Measurements from ENCODE around the gene DIPK2B. TPM values are rescaled to one million over a fixed set of nuclear protein-coding genes. Genes with fewer than 3 reads are reported as not detected.

The DIPK2B gene
- total and polyA plus RNA-seq, 9 of the 15 experiments (the other 6 are each of a cell fraction or from before 2014, with no cell fraction given): not detected

GRCh38 chrX:45229348-45229747 is 28.7 kb upstream of the DIPK2B start:
- Histone ChIP-seq H3K27me3 (ENCODE audit: control insufficient read depth in 2 of 2, insufficient read depth in 2 of 2, low read length in 2 of 2) (no peaks in the 10 kb centered on the region), H3K9me3 (replicated peaks; ENCODE audit: control insufficient read depth, insufficient read depth, low read depth, low read length) (no peaks in the 10 kb centered on the region), H3K9ac (ENCODE audit: insufficient read depth in 1 of 2, low read depth in 2 of 2, low read length in 2 of 2) (no peak overlapping the region), H3K4me3 (no peak overlapping the region), H3K4me2 (ENCODE audit: insufficient read depth, low read length) (no peak overlapping the region), H4K20me1 (replicated peaks; ENCODE audit: control insufficient read depth, insufficient read depth, low read length) (no peaks in the 10 kb centered on the region), H3K4me1 (replicated peaks in 1 of 2; ENCODE audit: control insufficient read depth in 2 of 2, insufficient read depth in 2 of 2, low read length in 2 of 2) (no peaks in the 10 kb centered on the region), H2AFZ (ENCODE audit: low read depth, low read length) (no peak overlapping the region), H3K36me3 (ENCODE audit: control insufficient read depth, insufficient read depth, low read length) (no peaks in the 10 kb centered on the region), H3K9me1 (ENCODE audit: control insufficient read depth, insufficient read depth, low read length) (no peaks in the 10 kb centered on the region), H3K27ac (ENCODE audit: extremely low read depth, low read depth, low read length) (no peak overlapping the region), H3K79me2 (ENCODE audit: control insufficient read depth, insufficient read depth, low read length) (no peaks in the 10 kb centered on the region)
- in situ Hi-C loops (cut with MboI): no loop called here
- no TSS peak for BruUV-seq (replicated peaks)
- no peak for DNase-seq (ENCODE audit: extremely low read depth in 1 of 4, low spot score in 3 of 4)
- no peak for ATAC-seq
- intact Hi-C loops (cut with micrococcal nuclease): no loop called here
- ChIA-PET CTCF (ENCODE audit: low intra/inter-chr PET ratio) (no interaction called here), POLR2A (interaction anchor here (1.0 kb wide), 1 partner anchor 14 kb away, joined by 3 read pairs; no protein-coding TSS in a partner anchor)
- TF ChIP-seq, protein P1, sequence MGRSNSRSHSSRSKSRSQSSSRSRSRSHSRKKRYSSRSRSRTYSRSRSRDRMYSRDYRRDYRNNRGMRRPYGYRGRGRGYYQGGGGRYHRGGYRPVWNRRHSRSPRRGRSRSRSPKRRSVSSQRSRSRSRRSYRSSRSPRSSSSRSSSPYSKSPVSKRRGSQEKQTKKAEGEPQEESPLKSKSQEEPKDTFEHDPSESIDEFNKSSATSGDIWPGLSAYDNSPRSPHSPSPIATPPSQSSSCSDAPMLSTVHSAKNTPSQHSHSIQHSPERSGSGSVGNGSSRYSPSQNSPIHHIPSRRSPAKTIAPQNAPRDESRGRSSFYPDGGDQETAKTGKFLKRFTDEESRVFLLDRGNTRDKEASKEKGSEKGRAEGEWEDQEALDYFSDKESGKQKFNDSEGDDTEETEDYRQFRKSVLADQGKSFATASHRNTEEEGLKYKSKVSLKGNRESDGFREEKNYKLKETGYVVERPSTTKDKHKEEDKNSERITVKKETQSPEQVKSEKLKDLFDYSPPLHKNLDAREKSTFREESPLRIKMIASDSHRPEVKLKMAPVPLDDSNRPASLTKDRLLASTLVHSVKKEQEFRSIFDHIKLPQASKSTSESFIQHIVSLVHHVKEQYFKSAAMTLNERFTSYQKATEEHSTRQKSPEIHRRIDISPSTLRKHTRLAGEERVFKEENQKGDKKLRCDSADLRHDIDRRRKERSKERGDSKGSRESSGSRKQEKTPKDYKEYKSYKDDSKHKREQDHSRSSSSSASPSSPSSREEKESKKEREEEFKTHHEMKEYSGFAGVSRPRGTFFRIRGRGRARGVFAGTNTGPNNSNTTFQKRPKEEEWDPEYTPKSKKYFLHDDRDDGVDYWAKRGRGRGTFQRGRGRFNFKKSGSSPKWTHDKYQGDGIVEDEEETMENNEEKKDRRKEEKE (IDR thresholded peaks at IDR 0.05; ENCODE audit: borderline replicate concordance in 1 of 2, control insufficient read depth in 1 of 2, low read depth in 2 of 2, low read length in 1 of 2): no peak
- TF ChIP-seq MAFG (tag; conservative IDR thresholded peaks at IDR 0.05) (no peak), HNRNPH1 (optimal IDR thresholded peaks at IDR 0.05; ENCODE audit: low read depth, low read length) (no peak), ZBTB17 (CRISPR knock-in tag; IDR thresholded peaks at IDR 0.05) (no peak), NR2F6 (CRISPR knock-in tag; IDR thresholded peaks at IDR 0.05) (no peak), RBBP5 (IDR thresholded peaks at IDR 0.05; ENCODE audit: borderline replicate concordance, insufficient read depth, low read length, poor library complexity, severe bottlenecking) (no peak), ID3 (CRISPR knock-in tag; IDR thresholded peaks at IDR 0.05) (no peak), ID3 (tag; IDR thresholded peaks at IDR 0.05) (no peak), CCAR2 (IDR thresholded peaks at IDR 0.05; ENCODE audit: low read depth, low read length) (no peak), HDGF (IDR thresholded peaks at IDR 0.05) (no peak), KDM4B (IDR thresholded peaks at IDR 0.05; ENCODE audit: borderline replicate concordance in 2 of 2, low read depth in 1 of 2) (no peak), NR0B1 (IDR thresholded peaks at IDR 0.05; ENCODE audit: partially characterized antibody) (no peak), MAFF (IDR thresholded peaks at IDR 0.05; ENCODE audit: low read length) (no peak), NCOA4 (IDR thresholded peaks at IDR 0.05; ENCODE audit: partially characterized antibody) (no peak), LARP7 (IDR thresholded peaks at IDR 0.05) (no peak), MTA3 (IDR thresholded peaks at IDR 0.05; ENCODE audit: borderline replicate concordance) (no peak), CREM (IDR thresholded peaks at IDR 0.05; ENCODE audit: low read depth) (no peak), SETDB1 (IDR thresholded peaks at IDR 0.05; ENCODE audit: low read length) (no peak), ZNF668 (CRISPR knock-in tag; IDR thresholded peaks at IDR 0.05) (no peak)
- FAIRE-seq: no peak
- WGBS (ENCODE audit: insufficient coverage, low coverage, missing lambda C conversion rate): 0% methylated on average over 6 of the region's 6 CpGs
